Stimulated activated CD4-positive, alpha-beta T cell treated with anti-CD3 and anti-CD28 coated beads, Interleukin-4, amount 100 ng/mL, for 24 hours (primary cell): ENCODE data around the gene HSDL2.
A peak's percentile ranks its signal among the peaks of the same experiment; 100 is the strongest.
"Not testable (repeated sequence)": the region's sequence is repeated elsewhere in the genome, so short reads cannot be mapped to it uniquely, and the experiment has no call there.

Source experiments
- DNase-seq: peaks from one replicate; pipeline ENCODE4 v3.0.0-alpha.2; 2020

Gene HSDL2

GRCh38 chr9:112367465-112367864, 12.4 kb upstream of the HSDL2 start:
- no peak for DNase-seq

GRCh38 chr9:112369817-112370216, 10.1 kb upstream of the HSDL2 start:
- DNase-seq = no peak

GRCh38 chr9:112371060-112371459, 8.8 kb upstream of the HSDL2 start:
- no peak for DNase-seq

- not testable (repeated sequence) for DNase-seq
Observed at GRCh38 chr9:112373666-112374065, 6.2 kb upstream of the HSDL2 start.

- not testable (repeated sequence) for DNase-seq
Observed at GRCh38 chr9:112374232-112374631, 5.7 kb upstream of the HSDL2 start.

GRCh38 chr9:112375361-112375760, 4.5 kb upstream of the HSDL2 start:
- DNase-seq = no peak

- DNase-seq = no peak
Observed at GRCh38 chr9:112377087-112377486, 2.8 kb upstream of the HSDL2 start.

GRCh38 chr9:112377684-112378327, 2.1 kb upstream of the HSDL2 start:
- no peak for DNase-seq

- peak; percentile 16 for DNase-seq
Observed at GRCh38 chr9:112378328-112379176, 1.4 kb upstream of the HSDL2 start.

GRCh38 chr9:112379177-112380101, 469 bp upstream of the HSDL2 start:
- peak; percentile 98 for DNase-seq

- DNase-seq = peak; percentile 9
Observed at GRCh38 chr9:112380825-112381221, 915 bp downstream of the HSDL2 start.

- DNase-seq = no peak
Observed at GRCh38 chr9:112382066-112382465, 2.2 kb downstream of the HSDL2 start.

GRCh38 chr9:112382501-112383364, 2.8 kb downstream of the HSDL2 start:
- DNase-seq = no peak

- no peak for DNase-seq
Observed at GRCh38 chr9:112384219-112384618, 4.3 kb downstream of the HSDL2 start.

- DNase-seq = no peak
Observed at GRCh38 chr9:112384690-112385089, 4.8 kb downstream of the HSDL2 start.

GRCh38 chr9:112387115-112387514, 7.2 kb downstream of the HSDL2 start:
- DNase-seq = no peak

- not testable (repeated sequence) for DNase-seq
Observed at GRCh38 chr9:112389897-112390296, 10.0 kb downstream of the HSDL2 start.

- DNase-seq = not testable (repeated sequence)
Observed at GRCh38 chr9:112391936-112392560, 12.1 kb downstream of the HSDL2 start.

GRCh38 chr9:112393146-112393545, 13.2 kb downstream of the HSDL2 start:
- DNase-seq = not testable (repeated sequence)

GRCh38 chr9:112396416-112396815, 16.5 kb downstream of the HSDL2 start:
- no peak for DNase-seq

- DNase-seq = no peak
Observed at GRCh38 chr9:112396872-112397271, 17.0 kb downstream of the HSDL2 start.
